Naive thymus-derived CD4-positive, alpha-beta T cell (primary cell): ENCODE measurements around the gene ICOS. TPM values are rescaled to one million over a fixed set of nuclear protein-coding genes. Genes with fewer than 3 reads are reported as not detected.

ENCODE experiments used
- ATAC-seq: fragments of 150-1000 bp; cut with Tn5 transposase; 2 replicates; pipeline ENCODE4 v1.10.0; 2021; ENCODE audit warnings: mild to moderate bottlenecking, moderate library complexity
- CTCF ChIA-PET: fragments of 350-600 bp; sonication (Branson Sonifier 250); formaldehyde crosslinking; loops from one replicate; lab custom pipeline; 2021; ENCODE audit warnings: antibody characterized with exemption; lab: Charles Lee
- POLR2A ChIA-PET: fragments of 350-600 bp; sonication (Branson Sonifier 250); formaldehyde crosslinking; loops from one replicate; lab custom pipeline; 2021; ENCODE audit warnings: antibody characterized with exemption, inconsistent platforms; lab: Charles Lee
- DNase-seq, 9 donors: peaks; one replicate each; pipeline versions ENCODE4 v3.0.0 to v3.0.0-alpha.2; 2020 to 2022; ENCODE audit warnings: mixed read lengths in 1 of 9
- H3K27ac ChIP-seq: one replicate; pipeline ENCODE4 v1.7.0; 2013; ENCODE audit warnings: mild to moderate bottlenecking, low read depth, low read length, moderate library complexity
- H3K27me3 ChIP-seq, 2 donors: one replicate each; pipeline ENCODE4 v1.7.0; 2013; ENCODE audit warnings: low read length in 2 of 2, mild to moderate bottlenecking in 2 of 2, moderate library complexity in 2 of 2; ENCODE audit not compliant: control insufficient read depth in 2 of 2, insufficient read depth in 2 of 2
- H3K36me3 ChIP-seq, 3 experiments: 1 replicate in 2 of 3; 2 replicates in 1 of 3; pipeline ENCODE4 v1.7.0; 2013; ENCODE audit warnings: low read length in 3 of 3, mild to moderate bottlenecking in 3 of 3, moderate library complexity in 1 of 3; ENCODE audit not compliant: insufficient read depth in 3 of 3, control insufficient read depth in 2 of 3
- H3K4me1 ChIP-seq, 2 donors: one replicate each; pipeline ENCODE4 v1.7.0; 2013; ENCODE audit warnings: low read length in 2 of 2, mild to moderate bottlenecking in 2 of 2, moderate library complexity in 1 of 2; ENCODE audit not compliant: control insufficient read depth in 2 of 2, insufficient read depth in 2 of 2
- H3K4me3 ChIP-seq: 2 replicates; pipeline ENCODE4 v1.7.0; 2013; ENCODE audit warnings: mild to moderate bottlenecking, low read length
- H3K9me3 ChIP-seq, 3 experiments: 1 replicate in 2 of 3; 2 replicates in 1 of 3; pipeline ENCODE4 v1.7.0; 2013; ENCODE audit warnings: low read length in 3 of 3; ENCODE audit not compliant: control insufficient read depth in 2 of 3
- H3K27ac Mint-ChIP-seq, 9 donors: one replicate each; pipeline ENCODE4 v1.8.0; 2020 to 2022; ENCODE audit warnings: mixed read lengths in 9 of 9, mild to moderate bottlenecking in 8 of 9, moderate library complexity in 5 of 9, inconsistent platforms in 2 of 9
- H3K27me3 Mint-ChIP-seq, 5 donors: one replicate each; pipeline ENCODE4 v1.8.0; 2021 to 2022; ENCODE audit warnings: mixed read lengths in 5 of 5, mild to moderate bottlenecking in 1 of 5
- H3K36me3 Mint-ChIP-seq, 5 donors: one replicate each; pipeline ENCODE4 v1.8.0; 2020 to 2022; ENCODE audit warnings: mixed read lengths in 5 of 5, mild to moderate bottlenecking in 3 of 5, inconsistent platforms in 1 of 5
- H3K4me1 Mint-ChIP-seq, 7 donors: one replicate each; pipeline ENCODE4 v1.8.0; 2020 to 2022; ENCODE audit warnings: mixed read lengths in 7 of 7, mild to moderate bottlenecking in 3 of 7, inconsistent platforms in 1 of 7
- H3K4me3 Mint-ChIP-seq, 10 donors: one replicate each; pipeline ENCODE4 v1.8.0; 2020 to 2022; ENCODE audit warnings: mild to moderate bottlenecking in 10 of 10, mixed read lengths in 10 of 10, moderate library complexity in 6 of 10, inconsistent platforms in 2 of 10
- H3K9me3 Mint-ChIP-seq, 11 donors: one replicate each; pipeline ENCODE4 v1.8.0; 2020 to 2022; ENCODE audit warnings: mixed read lengths in 11 of 11, mild to moderate bottlenecking in 4 of 11, inconsistent platforms in 1 of 11, moderate library complexity in 1 of 11
- intact Hi-C, 2 donors: fragments of 100-400 bp; cut with micrococcal nuclease; formaldehyde crosslinking; loops; one replicate each; pipeline ENCODE4 v1.15.1; 2023
- polyA plus RNA-seq, 2 donors: library from polyadenylated mRNA; unstranded; fragments of 300-500 nt; fragmentation: Illumina TruSeq; gene quantifications; one replicate each; pipeline ENCODE4 v1.2.3, GENCODE V29; 2021
- total RNA-seq, 6 experiments: library from RNA in 5 of 6; stranded (reverse) in 5 of 6; gene quantifications; 1 replicate in 5 of 6; 2 replicates in 1 of 6; pipeline ENCODE4 v1.2.3 and lab custom pipeline; 2021 to 2026

The ICOS gene
- total and polyA plus RNA-seq, 7 experiments from 2014 or later: 22.4 to 54.9 (median 48.4) TPM

DNA sequence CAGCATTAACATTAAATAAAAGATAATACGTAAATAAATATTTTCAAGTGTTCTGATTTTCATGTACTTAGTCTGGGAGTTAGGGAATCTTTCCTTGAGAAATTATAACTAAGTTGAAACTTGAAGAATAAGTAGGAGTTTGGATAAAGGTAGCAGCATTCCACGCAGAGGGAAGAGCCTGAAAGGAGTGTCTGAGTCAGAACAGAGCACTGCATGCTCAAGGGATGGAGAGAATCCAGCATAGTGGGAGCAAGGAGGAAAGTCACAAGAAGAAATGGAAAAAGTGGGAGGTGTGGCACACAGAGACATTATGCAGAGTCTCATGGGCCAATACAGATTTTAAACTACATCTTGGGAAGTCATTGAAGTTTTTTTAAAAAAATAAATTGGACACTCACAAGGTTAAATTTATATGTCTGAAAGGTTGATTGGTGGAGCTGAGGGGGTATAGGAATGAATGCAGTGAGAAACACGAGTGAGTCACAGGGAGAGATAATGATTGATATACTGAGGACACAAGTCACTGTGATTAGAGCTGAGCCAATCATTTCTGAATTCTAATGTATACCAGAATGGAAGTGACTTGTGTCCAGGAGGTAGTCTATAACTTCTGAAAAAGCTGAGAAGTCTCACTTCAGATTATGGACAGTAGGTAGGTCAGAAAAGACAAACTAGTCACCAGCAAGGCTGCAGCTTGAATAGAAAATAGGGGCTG, 66.9 kb downstream of the ICOS start:
- no peak overlapping the region for H3K4me3 ChIP-seq
- H3K9me3 ChIP-seq: no peaks in the 10 kb centered on the region
- DNase-seq (no peak), ATAC-seq (no peak)
- intact Hi-C loops: loop anchor here in 1 of 2 donors (5.0 kb wide), 1 partner anchor 49 kb away; no protein-coding TSS in a partner anchor
- H3K27ac ChIP-seq: no peak overlapping the region
- Mint-ChIP-seq H3K9me3 (peaks cover 0 to 38% (median 3%) of the 10 kb centered on the region in 11 donors), H3K36me3 (peaks cover 4 to 59% (median 5%) of the 10 kb centered on the region in 5 donors), H3K4me3 (peak overlapping the region in 4 of 10 donors; percentile 15 to 42 (median 24)), H3K27ac (peak overlapping the region in 2 of 9 donors; percentile 70 to 76), H3K4me1 (peaks cover 47 to 100% (median 96%) of the 10 kb centered on the region in 7 donors), H3K27me3 (no peaks in the 10 kb centered on the region)
- no peaks in the 10 kb centered on the region for H3K27me3 ChIP-seq
- no peaks in the 10 kb centered on the region for H3K36me3 ChIP-seq
- peaks cover 34 to 62% of the 10 kb centered on the region in 2 donors for H3K4me1 ChIP-seq
- ChIA-PET POLR2A (interaction anchor here (0.6 to 0.7 kb wide), 2 partner anchors 63 to 1354 kb away, joined by 3 to 4 read pairs; no protein-coding TSS in a partner anchor), CTCF (interaction anchor here (0.5 to 1.1 kb wide), 2 partner anchors 19 to 522 kb away, joined by 4 to 5 read pairs; no protein-coding TSS in a partner anchor)

DNA sequence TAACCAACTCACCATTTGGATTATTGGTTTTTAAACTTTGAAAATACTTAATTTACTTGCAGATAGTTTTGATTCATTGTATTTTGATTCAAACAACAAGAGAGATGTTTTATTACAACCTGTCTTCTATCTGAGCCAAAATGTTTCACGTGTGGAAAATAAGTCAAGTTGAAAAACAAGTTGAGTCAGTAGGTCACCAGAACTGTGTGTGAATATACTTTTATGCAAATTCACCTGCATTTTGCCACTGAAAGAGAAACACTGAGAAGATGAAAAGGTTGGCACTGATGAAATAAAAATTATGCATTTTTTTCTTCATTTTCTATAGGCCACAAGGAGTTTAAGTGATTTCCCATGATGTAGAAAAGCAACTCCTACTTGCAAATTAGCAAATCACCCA, 68.3 kb downstream of the ICOS start:
- Histone ChIP-seq H3K27me3 (no peaks in the 10 kb centered on the region), H3K4me1 (peaks cover 21 to 48% of the 10 kb centered on the region in 2 donors), H3K27ac (no peak overlapping the region), H3K9me3 (no peaks in the 10 kb centered on the region), H3K4me3 (no peak overlapping the region), H3K36me3 (no peaks in the 10 kb centered on the region)
- ATAC-seq (no peak), DNase-seq (no peak)
- H3K36me3 Mint-ChIP-seq: peaks cover 4 to 63% (median 6%) of the 10 kb centered on the region in 5 donors
- peak overlapping the region in 4 of 9 donors; percentile 4 to 84 (median 68) for H3K27ac Mint-ChIP-seq
- ChIA-PET POLR2A (interaction anchor here (0.7 kb wide), 1 partner anchor 61 kb away, joined by 4 read pairs; no protein-coding TSS in a partner anchor), CTCF (interaction anchor here (1.0 kb wide), 1 partner anchor 10 kb away, joined by 4 read pairs; no protein-coding TSS in a partner anchor)
- intact Hi-C loops: loop anchor here (1.0 to 5.0 kb wide), 2 partner anchors 8 to 47 kb away; no protein-coding TSS in a partner anchor
- H3K27me3 Mint-ChIP-seq: no peaks in the 10 kb centered on the region
- peaks cover 34 to 92% (median 89%) of the 10 kb centered on the region in 7 donors for H3K4me1 Mint-ChIP-seq
- H3K9me3 Mint-ChIP-seq: peaks cover 0 to 38% (median 3%) of the 10 kb centered on the region in 11 donors
- peak overlapping the region in 3 of 10 donors; percentile 10 to 12 (median 11) for H3K4me3 Mint-ChIP-seq

DNA sequence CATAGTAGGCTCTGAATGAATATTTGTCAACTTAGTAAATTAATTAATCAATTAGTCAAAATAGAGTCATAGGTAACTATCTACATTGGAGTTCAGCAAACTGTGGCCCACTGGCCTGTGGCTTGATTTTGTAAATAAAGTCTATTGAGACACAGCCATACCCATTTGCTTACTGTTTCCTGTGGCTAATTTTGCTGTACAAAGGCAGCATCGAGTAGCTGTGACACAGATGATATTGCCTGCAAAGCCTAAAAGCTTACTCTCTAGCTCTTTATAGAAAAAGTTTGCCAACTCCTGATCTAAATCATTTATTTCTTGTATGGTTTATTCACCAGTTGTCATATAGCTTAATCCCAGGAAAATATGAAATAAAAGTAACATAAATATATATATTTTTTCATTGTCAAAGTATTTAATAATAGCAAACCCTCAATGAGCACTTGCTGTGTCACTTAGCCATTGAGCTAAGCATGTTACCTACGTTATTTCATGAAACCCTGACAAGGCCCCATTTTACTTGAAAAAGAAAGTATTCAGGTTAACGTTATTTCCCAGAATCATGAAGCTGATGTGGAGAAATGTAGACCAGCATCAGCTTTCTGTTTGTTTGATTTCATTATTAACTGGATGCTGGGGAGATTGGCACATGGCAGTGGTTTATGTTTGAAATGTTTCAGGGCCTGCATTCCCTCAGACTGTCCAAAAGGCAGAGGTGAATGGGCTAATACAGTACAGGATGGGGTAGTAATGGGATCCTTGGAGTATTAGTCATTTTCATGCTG, 69.6 kb downstream of the ICOS start:
- H3K4me3 ChIP-seq: no peak overlapping the region
- H3K36me3 ChIP-seq: no peaks in the 10 kb centered on the region
- no peak for ATAC-seq
- H3K4me1 Mint-ChIP-seq: peaks cover 24 to 81% (median 78%) of the 10 kb centered on the region in 7 donors
- peaks cover 0 to 37% (median 3%) of the 10 kb centered on the region in 11 donors for H3K9me3 Mint-ChIP-seq
- peak in 1 of 9 donors; percentile 23 for DNase-seq
- peaks cover 4 to 65% (median 6%) of the 10 kb centered on the region in 5 donors for H3K36me3 Mint-ChIP-seq
- H3K27me3 Mint-ChIP-seq: no peaks in the 10 kb centered on the region
- H3K4me3 Mint-ChIP-seq: peak overlapping the region in 5 of 10 donors; percentile 17 to 59 (median 44)
- peak overlapping the region in 5 of 9 donors; percentile 60 to 93 (median 83) for H3K27ac Mint-ChIP-seq
- intact Hi-C loops: loop anchor here in 1 of 2 donors (1.0 to 2.0 kb wide), 4 partner anchors 7 to 69 kb away; partner anchors contain the start of gene ICOS
- CTCF ChIA-PET: interaction anchor here (1.0 kb wide), 2 partner anchors 9 to 15 kb away, joined by 3 to 4 read pairs; no protein-coding TSS in a partner anchor
- peaks cover 9 to 37% of the 10 kb centered on the region in 2 donors for H3K4me1 ChIP-seq
- H3K27ac ChIP-seq: no peak overlapping the region
- POLR2A ChIA-PET: no interaction called here
- H3K9me3 ChIP-seq: no peaks in the 10 kb centered on the region
- H3K27me3 ChIP-seq: no peaks in the 10 kb centered on the region

DNA sequence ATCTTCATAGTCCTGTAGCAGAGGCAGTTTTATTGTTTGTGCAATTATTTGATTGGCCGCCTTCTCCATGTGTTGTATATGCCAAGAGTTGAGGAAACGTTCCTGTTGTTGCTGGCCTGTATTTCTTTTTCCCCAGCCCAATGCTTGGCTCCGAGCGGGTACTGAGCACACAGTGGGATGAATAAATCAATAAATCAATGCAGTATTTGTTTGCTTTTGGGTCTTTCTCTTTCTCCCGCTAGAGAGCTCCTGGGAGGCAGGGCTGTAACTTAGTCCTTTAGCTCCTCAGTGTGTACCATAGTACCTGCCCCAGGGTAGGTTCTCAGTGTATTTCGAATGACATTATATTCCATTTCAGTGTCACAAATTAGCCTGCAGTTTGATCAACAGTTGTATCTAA, 71.8 kb downstream of the ICOS start:
- intact Hi-C loops: no loop called here

DNA sequence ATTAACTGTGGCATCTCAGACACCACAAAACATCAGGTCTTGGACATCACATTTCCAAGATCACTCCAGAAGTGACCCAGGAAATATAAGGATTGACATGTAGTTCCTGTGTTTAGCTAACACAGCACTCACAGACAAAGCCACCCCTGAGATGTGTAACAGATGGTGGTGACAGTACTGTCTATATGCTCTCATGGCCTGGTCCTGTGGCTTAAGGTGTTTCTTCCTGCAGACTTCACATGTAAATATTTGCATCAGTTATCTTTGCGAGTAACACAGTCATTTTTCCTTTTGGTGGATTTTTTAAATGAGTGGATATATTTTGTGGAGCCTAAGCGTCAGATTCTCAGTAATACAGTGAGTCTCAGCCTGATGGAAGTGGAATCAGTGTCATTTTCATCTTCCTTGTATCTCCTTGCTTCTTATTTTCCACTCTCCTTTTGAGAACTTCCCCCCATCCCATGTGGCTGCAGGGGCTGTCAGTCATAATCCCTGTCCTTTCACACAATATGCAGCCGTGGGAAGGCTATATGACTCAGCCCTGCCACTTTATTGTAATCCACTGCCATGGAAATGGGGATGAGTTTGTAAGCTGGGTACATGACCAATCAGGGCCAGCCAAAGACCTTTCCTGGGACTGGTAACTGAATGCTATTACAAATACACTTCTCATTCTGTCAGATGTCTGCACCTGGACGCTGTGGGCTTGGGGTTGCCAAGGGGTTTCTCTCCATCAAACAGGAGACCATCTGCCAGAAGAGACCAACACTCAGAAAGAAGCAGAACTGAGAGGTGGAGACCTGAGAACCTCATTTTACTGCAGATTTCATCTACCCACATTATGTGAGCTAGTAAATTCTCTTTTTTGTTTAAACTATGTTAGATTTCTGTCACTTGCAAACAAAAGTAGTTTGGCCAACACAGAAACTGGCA, 74.3 kb downstream of the ICOS start:
- peaks cover 8 to 63% (median 34%) of the 10 kb centered on the region in 7 donors for H3K4me1 Mint-ChIP-seq
- no peaks in the 10 kb centered on the region for H3K27me3 ChIP-seq
- peak overlapping the region in 1 of 9 donors; percentile 47 for H3K27ac Mint-ChIP-seq
- peaks cover 0 to 30% (median 5%) of the 10 kb centered on the region in 5 donors for H3K36me3 Mint-ChIP-seq
- no peak for ATAC-seq
- H3K27me3 Mint-ChIP-seq: no peaks in the 10 kb centered on the region
- intact Hi-C loops: no loop called here
- H3K9me3 Mint-ChIP-seq: peaks cover 0 to 23% (median 1%) of the 10 kb centered on the region in 11 donors
- CTCF ChIA-PET: no interaction called here
- H3K4me3 ChIP-seq: no peak overlapping the region
- H3K36me3 ChIP-seq: no peaks in the 10 kb centered on the region
- peaks cover 5 to 6% of the 10 kb centered on the region in 2 donors for H3K4me1 ChIP-seq
- POLR2A ChIA-PET: no interaction called here
- no peak overlapping the region for H3K27ac ChIP-seq
- DNase-seq: no peak
- no peak overlapping the region for H3K4me3 Mint-ChIP-seq
- H3K9me3 ChIP-seq: no peaks in the 10 kb centered on the region

More for the DNA sequence above, 71.8 kb downstream of the ICOS start:
- Mint-ChIP-seq H3K9me3 (peaks cover 0 to 29% (median 1%) of the 10 kb centered on the region in 11 donors), H3K4me3 (no peak overlapping the region), H3K27ac (peak overlapping the region in 4 of 9 donors; percentile 10 to 51 (median 12)), H3K4me1 (peaks cover 21 to 73% (median 57%) of the 10 kb centered on the region in 7 donors), H3K36me3 (peaks cover 0 to 46% (median 5%) of the 10 kb centered on the region in 5 donors), H3K27me3 (no peaks in the 10 kb centered on the region)
- Histone ChIP-seq H3K27ac (no peak overlapping the region), H3K27me3 (no peaks in the 10 kb centered on the region), H3K36me3 (no peaks in the 10 kb centered on the region), H3K4me1 (peaks cover 6 to 27% of the 10 kb centered on the region in 2 donors), H3K4me3 (no peak overlapping the region), H3K9me3 (no peaks in the 10 kb centered on the region)
- no peak for DNase-seq
- ATAC-seq: no peak
- ChIA-PET POLR2A (no interaction called here), CTCF (no interaction called here)
